Glomerular visceral epithelial cell (primary cell): ENCODE data around the gene DYNC2I2.
"Not testable (repeated sequence)": the region's sequence is repeated elsewhere in the genome, so short reads cannot be mapped to it uniquely, and the experiment has no call there.

Experiments
- DNase-seq: peaks from one replicate; pipeline ENCODE4 v3.0.0-alpha.2; 2016; ENCODE audit errors: extremely low spot score

Gene DYNC2I2

GRCh38 chr9:128615571-128615970, 41.1 kb downstream of the DYNC2I2 start:
- no peak for DNase-seq

GRCh38 chr9:128614728-128615127, 41.9 kb downstream of the DYNC2I2 start:
- DNase-seq: no peak

GRCh38 chr9:128611600-128612394, 44.9 kb downstream of the DYNC2I2 start:
- DNase-seq: no peak

- DNase-seq: no peak
These were observed 45.8 kb downstream of the DYNC2I2 start for GRCh38 chr9:128610897-128611296.

- no peak for DNase-seq
These were observed 48.9 kb downstream of the DYNC2I2 start for GRCh38 chr9:128607642-128608350.

- DNase-seq: no peak
These were observed 53.0 kb downstream of the DYNC2I2 start for GRCh38 chr9:128603697-128604096.

- DNase-seq: no peak
These were observed 56.5 kb downstream of the DYNC2I2 start for GRCh38 chr9:128600099-128600498.

- DNase-seq: no peak
These were observed 61.2 kb downstream of the DYNC2I2 start for GRCh38 chr9:128595471-128595870.

GRCh38 chr9:128593856-128594255, 62.8 kb downstream of the DYNC2I2 start:
- no peak for DNase-seq

GRCh38 chr9:128593039-128593438, 63.6 kb downstream of the DYNC2I2 start:
- no peak for DNase-seq

GRCh38 chr9:128588581-128589233, 67.9 kb downstream of the DYNC2I2 start:
- DNase-seq: no peak

GRCh38 chr9:128587453-128587852, 69.2 kb downstream of the DYNC2I2 start:
- DNase-seq: no peak

- DNase-seq: not testable (repeated sequence)
These were observed 69.7 kb downstream of the DYNC2I2 start for GRCh38 chr9:128586934-128587333.

GRCh38 chr9:128585155-128585554, 71.5 kb downstream of the DYNC2I2 start:
- not testable (repeated sequence) for DNase-seq
